GM21423 (cell line): ENCODE measurements around the gene SLCO3A1.
"Not testable (repeated sequence)": the region's sequence is repeated elsewhere in the genome, so short reads cannot be mapped to it uniquely, and the experiment has no call there.

Experiments used
- ATAC-seq: cut with Tn5 transposase; IDR thresholded peaks from one replicate; pipeline ENCODE4 v1.9.1; 2021; ENCODE audit warnings: mild to moderate bottlenecking, moderate library complexity; ENCODE audit not compliant: unreplicated experiment

SLCO3A1 gene

DNA sequence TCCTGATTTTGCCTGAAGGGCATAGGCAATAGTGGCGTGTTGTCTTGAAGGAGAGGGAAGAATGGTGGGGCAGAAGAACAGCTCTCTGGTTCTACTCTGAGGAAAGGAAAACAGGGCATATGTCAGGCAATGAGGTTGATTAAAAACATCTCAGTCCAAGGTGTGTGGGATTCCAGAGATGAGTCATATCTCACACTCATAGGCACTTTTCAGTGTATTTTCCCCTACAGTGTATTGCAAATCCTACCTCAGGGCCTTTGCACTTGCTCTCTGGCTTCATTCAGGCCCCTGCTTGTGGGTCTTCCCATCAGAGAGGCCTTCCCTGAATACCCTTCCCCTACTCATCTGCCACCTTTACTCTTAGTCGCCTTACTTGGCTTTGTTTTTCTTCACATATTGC, 107.8 kb downstream of the SLCO3A1 start:
- ATAC-seq, result no peak

DNA sequence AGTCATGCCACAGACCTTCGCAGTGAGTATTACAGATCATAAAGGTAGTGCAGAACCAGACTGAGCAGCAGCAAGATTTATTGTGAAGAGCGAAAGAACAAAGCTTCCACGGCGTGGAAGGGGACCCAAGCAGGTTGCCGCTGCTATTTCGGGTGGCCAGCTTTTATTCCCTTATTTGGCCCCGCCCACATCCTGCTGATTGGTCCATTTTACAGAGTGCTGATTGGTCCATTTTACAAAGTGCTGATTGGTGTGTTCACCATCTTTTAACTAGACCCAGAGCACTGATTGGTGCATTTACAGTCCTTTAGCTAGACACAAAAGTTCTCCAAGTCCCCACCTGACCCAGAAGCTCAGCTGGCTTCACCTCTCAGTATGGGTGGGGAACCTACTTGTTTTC, 110.2 kb downstream of the SLCO3A1 start:
- ATAC-seq, result not testable (repeated sequence)

DNA sequence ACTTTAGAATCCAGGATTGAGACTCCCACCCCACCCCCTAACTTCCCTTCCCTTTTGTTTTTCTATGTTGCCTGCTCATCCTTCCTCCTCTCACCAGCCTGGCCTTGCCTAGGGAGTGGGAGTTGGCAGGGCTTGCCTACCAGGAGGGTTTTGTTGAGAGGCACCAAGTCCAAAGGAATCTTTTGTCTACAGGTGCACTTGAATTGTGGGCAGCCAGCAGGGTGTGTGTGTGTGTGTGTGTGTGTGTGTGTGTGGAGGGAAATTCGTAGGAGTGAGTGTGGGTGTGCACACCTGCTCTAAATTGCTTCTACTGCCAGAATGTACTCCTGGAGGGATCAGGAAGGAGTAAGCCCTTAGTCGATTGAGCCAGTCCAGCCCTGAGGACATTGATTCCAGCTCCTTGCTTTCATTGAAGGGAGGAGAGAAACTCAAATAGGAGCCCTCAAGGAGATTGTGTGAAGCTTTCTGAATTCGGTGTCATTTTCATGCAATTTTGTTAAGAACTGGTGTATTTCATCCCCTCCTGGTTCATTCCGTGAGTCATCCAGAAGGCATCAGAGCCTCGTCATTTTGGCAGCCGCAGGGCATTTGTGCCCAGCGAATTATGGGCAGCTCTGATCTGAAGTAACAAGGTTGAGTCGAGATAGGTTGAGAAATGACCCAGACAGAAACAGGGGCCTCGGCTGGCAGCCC, 112.1 kb downstream of the SLCO3A1 start:
- no peak for ATAC-seq

DNA sequence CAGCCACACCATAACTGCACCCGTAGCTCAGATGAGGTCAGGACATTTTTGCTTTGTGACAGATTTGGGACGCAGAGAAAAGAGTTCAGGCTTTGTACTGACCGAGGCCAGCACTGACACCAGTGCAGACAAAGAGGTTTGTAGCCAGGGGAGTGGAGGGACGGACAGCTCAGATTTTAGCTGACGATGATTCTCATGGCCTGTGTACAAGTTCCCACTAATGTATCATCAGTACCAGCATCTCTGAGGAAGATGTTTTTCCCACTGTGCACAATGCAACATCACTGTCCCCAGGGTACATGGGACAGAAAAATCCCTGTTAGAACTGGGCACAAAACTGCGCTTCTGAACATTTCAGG, 112.7 kb downstream of the SLCO3A1 start:
- ATAC-seq, result no peak

DNA sequence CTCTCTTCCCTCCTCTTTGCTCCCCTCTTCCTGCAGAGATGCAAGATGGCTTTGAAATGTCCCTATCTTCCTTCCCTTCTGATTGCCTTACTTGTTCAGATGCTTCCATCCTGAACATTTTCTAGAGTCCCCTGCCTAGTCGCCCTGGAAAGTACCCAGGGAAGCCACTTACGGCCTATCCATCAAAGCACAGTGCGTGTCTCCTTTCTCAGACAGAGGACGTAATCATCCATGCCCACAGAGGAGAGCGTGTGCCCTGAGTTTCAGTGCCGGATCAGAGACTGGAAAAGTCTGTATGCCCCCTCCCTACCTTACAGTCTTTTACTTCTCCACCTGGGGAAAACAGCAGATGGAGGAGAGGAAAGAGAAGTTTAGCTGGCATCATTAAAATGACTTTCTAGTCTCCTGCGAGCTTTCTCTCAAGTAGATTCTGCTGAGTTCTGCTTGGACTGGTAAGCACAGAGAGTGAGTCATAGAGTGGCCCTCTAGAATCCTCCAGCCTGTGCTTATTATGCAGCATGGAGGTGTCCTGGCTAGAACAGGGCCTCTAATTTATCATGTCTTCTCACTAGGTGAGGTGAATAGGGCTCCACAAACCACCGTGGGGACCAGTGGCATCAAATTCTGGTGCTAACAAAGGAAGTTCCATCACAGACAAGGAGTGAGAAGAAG, 114.6 kb downstream of the SLCO3A1 start:
- ATAC-seq, result no peak

DNA sequence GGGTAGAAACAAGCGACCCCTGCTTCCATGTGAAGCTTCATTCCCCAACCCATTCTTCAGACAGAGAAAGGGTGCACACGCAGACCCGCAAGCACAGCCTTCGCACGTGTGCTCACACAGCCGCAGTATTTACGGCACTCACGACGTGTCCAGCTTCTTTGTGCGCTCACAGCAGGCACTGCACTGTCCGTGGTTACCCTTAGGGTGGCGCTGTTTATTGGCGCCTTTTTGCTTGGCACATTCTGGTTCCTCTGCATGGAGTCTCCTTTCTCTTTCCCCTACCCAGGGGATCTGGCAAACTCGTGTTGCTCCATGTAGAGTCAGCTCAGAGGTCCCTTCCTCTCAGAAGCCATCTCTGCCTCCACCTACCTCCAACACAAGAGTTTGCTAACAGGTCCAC, 115.1 kb downstream of the SLCO3A1 start:
- ATAC-seq, result no peak

DNA sequence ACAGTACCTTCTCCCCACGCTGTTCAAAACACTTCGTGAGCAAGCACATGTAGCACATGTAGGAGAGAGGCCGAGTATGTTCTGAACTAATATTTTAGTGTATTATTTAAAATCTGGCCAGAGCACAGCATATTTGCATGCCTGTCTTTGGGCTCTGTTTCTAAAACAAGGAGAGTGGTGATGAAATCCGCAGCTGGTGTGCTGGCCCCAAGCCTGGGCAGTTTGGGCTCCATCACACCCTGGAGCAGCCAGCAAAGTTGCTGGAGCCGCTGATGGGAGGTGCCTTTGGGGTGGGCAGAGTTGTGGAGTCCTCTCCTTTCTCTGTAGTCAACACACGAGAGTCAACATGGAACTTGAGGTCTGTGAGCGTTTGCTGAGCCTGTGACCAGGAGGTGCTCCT, 116.6 kb downstream of the SLCO3A1 start:
- ATAC-seq, result no peak

DNA sequence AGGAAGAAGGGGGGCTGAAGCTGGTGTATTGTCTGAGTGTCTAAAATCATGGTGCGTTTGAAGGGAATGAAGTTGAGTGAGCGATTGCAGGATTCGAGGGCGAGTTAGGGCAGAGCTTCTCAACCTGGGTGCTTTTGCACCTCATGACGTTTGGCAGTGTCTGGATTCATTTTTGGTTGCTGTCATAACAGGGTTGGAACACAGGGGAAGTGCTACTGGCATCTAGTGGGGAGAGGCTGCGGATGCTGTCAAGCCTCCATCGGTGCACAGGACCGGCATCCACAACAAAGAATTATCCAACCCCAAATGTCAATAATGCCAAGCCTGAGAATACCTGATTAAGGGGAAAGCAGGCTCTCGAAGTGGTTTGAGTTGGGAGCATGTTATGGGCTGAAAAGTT, 120.0 kb downstream of the SLCO3A1 start:
- no peak for ATAC-seq

DNA sequence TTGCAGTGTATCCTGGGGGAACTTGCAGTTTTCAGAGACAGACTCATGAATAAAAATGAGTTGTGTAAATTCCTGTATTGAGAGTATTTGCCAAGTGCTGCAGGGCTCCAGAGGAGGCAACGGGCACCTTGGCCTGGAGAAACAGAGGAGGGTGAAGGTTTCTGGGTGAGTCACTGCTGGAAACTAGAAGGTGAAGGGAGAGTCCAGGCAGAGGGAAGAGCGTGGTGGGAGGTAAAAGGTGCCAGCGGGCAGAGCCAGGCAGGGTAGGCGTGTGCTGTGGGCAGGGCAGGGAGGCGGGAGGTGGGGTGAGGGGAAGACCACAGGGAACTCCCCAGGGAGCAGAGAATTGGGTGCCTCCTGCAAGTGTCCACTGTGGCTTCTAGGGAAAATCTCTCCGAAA, 120.8 kb downstream of the SLCO3A1 start:
- no peak for ATAC-seq

DNA sequence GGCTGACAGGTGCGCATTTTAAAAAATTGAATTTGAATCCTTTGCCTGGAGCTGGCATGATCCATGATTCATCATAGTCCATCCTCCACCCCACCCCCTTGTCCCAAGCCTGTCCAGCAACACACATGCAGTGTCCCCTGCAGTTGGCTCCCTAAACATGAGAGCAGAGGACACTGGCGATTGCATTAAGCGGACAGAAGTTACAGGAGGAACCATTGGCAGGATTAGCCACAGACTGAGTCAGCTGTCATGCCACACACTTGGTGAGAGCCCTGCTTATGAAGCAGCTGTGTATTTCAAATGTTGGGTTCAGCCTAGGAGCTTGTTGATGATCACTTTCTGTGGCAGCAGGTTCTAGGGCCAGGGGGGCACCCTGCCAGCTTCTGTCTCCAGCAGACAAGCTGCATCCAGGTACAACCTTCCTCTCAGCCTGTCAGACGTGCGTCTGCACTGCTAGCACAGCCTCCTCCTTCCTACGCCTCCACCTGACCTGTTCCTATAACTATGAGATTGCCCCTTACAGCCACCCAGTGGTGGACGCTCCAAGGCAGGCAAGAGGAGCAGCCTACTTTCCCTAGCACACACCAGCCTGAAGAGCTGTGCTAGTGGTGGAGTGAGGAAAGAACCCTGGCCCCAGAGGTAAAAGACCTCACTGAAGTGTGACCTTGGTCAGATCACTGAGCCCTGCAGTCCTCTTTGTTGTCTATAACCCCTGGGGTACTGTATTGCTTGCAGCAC, 121.9 kb downstream of the SLCO3A1 start:
- no peak for ATAC-seq

DNA sequence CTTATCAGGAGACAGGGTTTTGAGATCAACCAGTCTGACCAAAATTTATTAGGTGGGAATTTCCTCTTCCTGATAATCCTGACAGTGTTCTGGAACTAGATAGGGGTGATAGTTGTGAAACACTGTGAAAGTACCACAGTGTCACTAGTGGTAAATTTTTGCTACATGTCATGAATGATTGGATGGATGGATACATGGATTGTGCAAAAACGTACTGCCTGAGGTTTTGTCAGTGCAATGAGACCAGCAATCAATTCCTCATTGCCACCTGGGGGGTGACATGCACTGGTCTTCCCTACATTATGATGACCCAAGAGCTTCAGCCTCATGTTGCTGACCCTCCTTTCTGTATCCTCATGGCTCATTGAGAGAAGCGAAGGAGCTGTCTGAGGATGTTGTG, 123.5 kb downstream of the SLCO3A1 start:
- no peak for ATAC-seq

DNA sequence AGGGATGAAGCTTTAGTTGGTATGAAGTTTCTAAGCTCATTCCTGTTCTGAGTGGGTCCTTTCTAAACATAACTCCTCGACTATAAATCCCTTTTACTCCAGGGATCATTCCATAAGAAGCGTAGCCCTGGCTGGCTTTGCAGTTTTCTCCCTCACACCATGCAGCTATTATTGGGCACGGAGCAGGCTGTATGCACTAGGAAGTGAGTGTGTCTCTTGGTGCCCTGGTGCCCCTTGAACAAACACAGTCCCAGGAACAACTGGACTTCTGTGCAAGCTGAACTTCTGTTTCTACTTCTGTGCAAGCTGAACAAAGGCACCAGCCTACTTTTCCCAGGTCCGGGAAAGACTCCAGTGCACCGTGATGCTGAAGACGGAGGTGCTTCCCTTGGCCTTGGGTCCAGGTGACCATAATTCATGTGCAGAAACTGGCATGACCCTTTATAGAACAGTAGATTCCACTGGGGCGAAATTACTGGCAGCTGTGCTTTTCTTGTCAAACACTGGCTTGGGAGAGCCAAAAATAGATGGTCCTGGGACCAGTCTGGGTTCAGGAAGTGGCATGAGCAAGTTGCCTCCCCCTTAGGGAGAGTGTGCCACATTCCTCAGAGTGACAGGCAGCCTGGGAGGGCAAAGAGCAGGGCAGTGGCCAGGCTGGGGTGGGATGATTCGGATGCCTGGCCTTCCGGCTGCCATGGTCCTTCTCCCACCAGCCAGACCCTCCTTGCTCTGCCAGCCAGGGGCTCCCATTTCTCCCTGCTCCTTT, 127.2 kb downstream of the SLCO3A1 start:
- ATAC-seq, result no peak

DNA sequence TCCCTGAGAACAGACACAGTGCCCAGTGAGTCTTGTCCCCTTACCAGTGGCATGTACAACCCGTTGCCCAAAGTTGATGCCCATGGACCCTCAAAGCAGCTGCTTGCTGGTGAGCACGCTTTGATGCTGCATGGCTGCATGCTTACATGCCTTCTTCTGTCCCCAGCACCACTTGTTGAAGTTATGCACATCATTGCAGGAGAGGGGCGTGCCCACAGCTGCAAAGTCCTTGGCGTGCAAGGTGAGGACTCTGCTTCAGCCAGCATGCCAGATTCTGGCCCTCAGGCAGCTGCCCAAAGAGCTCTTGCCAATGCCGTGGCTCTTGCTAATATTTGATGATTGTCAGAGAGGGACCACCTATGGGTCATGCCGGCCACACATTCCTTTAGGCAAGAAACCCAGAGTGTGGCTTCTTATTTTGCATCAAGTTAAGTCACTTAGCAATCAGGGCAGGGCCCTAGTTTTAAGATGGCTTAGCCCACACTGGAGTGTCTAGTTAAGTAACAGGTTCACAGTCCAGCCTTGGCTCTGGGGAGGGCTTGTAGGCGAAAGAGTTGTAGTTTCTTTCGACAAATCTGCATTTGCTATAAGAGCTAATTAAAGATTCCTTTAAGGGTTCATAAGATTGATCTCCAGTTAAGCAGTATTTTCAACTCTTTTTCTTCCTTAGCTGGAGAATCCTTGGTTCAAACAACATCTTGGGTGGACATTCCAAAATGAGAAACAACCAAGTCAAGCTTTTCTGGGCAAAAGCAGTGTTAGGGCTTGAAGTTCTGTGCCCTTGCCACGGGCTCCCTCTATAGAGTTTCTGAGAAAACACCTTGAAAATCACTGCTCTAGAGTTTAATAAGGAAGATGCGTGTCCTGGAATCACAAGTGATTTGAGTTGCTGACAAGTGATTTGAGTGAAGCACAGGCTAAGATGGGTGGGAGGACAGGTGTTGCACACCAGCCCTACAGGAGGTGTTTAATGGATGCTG, 128.6 kb downstream of the SLCO3A1 start:
- no peak for ATAC-seq

DNA sequence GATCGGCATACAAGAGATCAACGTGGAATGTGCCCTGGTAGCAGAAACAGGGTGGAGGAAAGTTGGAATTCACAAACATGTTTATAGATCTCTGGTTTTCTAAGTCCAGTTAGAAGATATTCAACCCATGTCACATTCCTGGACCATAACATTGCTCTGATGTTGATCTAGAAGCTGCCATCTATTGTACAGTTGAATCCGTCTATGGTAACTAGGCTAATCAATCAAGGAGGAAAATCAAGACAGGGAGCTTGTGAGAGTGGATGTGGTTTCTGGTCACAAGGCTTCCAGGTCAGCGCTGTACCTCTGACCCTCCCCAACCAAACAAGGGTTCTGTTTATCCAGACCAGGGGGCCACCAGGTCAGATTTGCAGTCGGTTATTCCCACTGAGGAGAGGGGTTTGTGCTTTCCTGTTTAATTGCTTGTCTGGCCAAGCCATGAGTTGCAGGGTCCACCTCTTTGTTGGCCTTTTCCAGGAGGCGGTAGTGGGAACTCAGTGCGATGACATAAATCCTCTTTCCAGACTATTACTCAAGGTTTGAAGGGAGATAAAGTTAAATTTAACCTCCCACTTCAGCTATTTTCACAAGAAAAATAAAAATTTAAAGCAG, 130.3 kb downstream of the SLCO3A1 start:
- ATAC-seq, result no peak

DNA sequence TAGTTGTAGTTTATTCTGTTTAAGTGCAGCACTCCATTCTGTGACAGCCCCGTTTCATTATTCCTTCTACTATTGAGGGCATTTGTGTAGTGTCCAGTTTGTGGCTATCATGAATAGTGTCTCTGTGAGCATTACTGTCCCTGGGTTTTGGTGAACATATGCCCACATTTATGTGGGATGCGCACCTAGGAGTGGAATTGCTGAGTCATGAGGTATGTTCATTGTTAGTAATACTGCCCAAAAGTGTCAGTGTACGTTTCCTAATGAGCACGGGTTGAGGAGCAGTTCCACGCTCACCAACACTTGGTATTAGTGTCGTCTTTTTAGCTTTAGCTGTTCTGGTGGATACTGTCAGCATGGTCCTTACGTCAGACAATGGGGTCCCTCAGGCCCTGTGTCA, 131.8 kb downstream of the SLCO3A1 start:
- no peak for ATAC-seq

DNA sequence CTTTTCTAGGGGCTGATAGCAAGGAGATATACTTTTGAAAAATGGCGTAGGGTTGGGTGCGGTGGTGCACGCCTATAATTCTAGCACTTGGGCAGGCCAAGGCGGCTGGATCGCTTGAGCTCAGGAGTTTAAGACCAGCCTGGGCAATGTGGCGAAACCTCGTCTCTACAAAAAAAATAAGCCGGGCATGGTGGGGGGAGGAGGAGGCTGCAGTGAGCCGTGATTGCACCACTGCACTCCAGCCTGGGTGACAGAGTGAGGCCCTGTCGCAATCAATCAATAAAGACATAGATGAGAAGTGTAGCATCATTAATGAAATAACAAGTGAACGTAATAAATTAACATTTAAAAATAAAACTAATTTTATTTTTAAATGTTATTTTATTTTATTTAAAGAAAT, 134.6 kb downstream of the SLCO3A1 start:
- no peak for ATAC-seq

DNA sequence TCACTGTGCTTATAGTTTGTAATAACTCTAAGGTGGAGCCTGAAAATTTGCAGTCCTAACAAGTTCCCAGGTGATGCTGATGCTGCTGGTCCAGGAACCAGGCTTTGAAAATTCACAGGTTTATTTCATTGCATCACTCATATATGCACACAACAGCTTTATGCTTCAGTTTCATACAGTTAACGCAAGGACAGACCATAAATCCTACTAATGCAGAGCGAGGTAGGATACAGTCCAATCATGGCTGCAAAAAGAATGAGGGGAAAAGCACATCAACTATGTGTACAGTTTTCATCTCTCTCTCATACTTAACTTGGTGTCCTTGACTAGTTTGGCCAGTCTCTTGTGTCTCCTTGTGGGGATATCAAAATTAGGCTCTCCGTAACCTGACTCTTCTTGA, 135.1 kb downstream of the SLCO3A1 start:
- ATAC-seq, result no peak

DNA sequence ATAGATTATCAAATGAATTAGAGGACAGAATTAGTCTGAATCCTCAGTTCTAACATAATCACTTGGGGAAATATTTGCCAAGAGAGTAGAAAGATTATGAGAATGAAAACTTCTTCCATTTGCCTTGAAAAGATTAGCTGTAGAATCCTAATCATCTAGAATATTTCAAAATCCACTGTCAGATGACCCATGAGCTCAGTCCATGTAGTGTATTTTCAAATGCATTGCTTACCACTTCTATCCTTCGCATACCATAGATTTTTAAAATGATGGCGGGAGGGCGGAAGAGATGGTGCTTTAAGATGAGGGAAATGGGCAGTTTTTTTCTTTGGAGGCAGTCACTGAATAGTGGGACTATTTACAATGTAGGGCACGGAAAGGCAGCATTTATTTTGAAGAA, 136.3 kb downstream of the SLCO3A1 start:
- ATAC-seq, result no peak

DNA sequence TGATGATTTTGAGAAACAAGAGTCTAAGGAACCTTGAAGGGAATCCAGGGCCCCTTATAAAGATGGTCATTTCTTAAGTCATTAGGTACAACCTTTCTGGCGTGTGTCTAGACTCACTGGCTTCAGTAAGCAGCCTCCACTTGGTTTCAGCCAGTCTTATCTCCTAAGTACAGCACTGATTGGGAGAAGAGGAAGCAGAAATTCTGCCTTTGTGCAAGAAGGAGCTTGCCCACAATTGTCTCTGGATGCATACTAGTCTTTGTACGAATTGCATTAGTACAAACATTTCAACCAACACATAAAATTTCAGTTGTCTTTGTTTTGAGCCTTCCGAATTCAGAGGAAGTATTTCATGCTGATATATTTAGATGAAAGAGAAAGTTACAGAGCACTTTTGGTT, 139.4 kb downstream of the SLCO3A1 start:
- ATAC-seq, result no peak

DNA sequence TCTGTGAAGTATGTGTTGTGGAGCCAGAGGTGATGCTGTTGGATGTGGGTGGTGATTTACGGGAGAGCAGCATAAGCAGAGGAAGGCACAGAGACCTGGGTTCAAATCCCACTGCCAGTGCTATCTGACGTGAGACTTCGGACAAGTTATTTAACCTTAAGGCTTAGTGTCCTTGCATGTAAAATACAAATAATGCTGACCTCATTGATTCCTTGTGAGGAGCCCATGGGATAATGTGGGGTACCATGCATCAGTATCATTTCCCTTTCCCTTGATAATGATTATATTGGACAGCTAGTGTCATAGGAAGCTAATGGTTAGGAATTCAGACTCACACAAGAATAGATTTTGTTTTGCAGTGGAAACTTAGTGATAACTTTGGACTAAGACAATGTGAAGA, 141.6 kb downstream of the SLCO3A1 start:
- ATAC-seq, result no peak
